ENCODE data around the gene THADA.

THADA gene

GRCh38 chr2:43430489-43430888 lies 165.3 kb downstream of the THADA start:
- DNase-seq = no peak

DNA sequence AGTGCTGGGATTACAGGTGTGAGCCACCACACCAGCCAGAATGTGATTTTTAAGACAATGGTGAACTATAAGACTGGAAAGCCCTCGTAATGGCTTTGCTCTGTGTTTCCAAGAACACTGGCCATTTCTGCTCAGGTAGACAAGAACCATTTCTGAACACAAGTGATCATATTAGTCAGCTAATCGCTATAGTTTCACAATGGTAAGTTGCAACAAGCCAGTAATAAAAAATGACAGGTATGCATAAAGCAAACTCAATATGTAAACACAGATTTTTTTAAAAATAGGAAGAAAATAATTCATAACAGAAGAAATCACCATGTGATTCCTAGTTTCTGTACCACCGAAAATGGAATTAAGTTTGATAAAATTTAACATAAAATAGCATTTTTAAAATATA lies 166.5 kb downstream of the THADA start:
- no peak for DNase-seq

DNA sequence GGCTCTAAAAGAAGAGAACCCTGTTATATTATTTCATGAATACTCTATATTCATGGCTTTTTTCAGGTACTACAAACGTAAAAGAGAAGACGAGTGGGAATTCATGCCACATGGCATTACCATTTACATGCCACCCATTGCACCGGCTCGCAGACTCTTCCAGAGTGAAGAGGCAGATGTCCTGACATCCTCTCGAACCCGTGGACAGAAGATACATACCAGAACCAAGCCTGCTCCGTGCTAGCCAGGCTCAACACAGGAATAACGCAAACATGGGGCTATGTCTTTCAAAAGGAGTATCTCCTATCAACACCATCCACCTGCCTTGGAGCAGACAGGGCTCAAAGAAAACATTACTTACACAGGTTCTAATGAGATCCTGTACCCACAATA lies 168.8 kb downstream of the THADA start:
- DNase-seq = no peak

DNA sequence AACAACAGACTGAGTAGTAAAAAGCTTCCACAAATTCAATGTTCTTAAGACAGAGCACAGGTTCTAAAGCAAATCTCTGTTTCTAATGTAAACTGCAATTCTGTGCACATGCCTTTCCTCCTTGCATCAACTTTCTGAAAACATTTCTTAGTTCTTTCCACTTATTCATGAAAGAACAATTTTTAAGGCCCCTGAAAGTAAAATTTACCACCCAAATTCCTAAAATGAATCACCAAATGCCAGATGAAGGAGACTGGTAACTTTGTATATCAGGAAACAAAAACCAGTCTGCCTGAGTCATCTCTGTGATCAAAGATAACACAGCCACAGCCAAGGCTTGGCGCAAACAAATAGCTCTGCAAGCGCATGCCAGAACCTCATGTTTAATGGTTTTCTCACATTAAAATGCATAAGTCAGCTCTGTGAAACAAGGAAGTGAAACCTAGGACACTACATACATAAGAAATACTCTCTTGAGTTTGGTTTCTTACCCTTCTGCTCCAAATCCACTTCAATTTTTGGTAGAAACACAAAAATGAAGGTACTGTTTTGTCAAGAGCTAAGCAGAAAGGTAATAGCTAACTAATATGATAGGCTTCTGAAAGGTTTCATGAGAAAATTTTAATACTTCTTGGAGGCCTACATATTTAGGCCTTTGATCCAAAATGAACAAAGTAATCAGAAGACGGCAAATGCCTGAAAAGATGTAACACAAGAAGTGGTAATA lies 169.4 kb downstream of the THADA start:
- peak; percentile 47 to 61 for DNase-seq

GRCh38 chr2:43425659-43426058 lies 170.2 kb downstream of the THADA start:
- DNase-seq = no peak

- no peak for DNase-seq
These were observed 171.3 kb downstream of the THADA start for GRCh38 chr2:43424262-43425207.

DNA sequence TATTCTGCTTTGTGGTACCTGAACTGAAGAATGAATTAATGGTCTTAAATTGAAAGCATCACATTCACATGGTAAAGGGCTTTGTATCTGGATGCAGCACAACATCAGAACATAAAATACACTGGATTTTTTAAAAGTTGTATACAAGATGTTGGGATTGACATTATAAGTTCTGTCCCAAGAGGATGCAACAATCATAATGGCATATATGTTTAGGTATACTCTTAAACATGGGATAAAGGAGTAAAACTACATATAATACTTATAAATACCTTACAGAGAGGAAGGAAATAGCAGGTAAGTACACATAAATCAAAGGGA lies 171.9 kb downstream of the THADA start:
- DNase-seq = no peak

DNA sequence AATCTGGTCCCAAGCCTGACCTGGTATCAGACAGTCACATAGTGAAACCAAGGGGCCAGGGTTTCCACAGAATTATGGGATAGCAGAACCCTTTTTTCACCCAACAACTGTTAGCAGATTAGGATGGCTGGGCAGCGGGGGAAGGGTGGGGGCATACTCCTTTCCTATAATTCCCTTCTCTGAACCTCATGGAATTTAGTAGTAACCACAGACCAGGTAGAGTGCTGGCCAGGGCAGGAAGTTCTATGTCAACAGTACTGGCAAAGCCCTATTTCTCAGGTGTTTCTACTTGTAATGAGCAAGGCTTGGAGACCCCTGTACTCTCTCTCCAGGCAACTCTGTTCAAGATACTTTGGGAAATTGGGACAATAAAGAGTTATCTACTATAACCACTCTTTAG lies 174.6 kb downstream of the THADA start:
- DNase-seq = no peak

- DNase-seq = no peak
These were observed 175.4 kb downstream of the THADA start for GRCh38 chr2:43420389-43420801.

GRCh38 chr2:43419876-43420275 lies 176.0 kb downstream of the THADA start:
- DNase-seq = no peak

- no peak for DNase-seq
These were observed 176.6 kb downstream of the THADA start for GRCh38 chr2:43419243-43419642.

DNA sequence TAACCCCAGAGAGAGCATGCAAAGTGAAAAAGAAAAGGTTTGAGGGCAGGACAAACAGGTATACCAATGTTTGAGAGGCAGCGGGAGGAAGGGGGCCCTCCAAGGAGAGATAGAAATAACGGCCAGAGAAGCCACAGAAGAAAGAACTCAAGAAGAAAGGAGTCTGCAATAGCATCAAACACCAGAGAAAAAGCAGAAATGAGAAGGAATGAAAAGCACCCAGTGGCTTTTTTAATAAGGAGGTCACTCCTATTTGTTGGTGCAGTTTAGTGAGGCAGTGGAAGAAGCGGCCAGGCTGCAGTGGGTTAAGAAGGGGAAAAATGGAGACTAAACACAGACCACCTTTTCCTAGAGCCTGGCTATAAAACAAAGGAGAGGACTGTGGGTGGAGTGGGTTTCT lies 177.2 kb downstream of the THADA start:
- DNase-seq = no peak

GRCh38 chr2:43417300-43417699 lies 178.5 kb downstream of the THADA start:
- DNase-seq = no peak

- DNase-seq = no peak
These were observed 180.2 kb downstream of the THADA start for GRCh38 chr2:43415592-43415991.

GRCh38 chr2:43414586-43415135 lies 181.2 kb downstream of the THADA start:
- DNase-seq = no peak

DNA sequence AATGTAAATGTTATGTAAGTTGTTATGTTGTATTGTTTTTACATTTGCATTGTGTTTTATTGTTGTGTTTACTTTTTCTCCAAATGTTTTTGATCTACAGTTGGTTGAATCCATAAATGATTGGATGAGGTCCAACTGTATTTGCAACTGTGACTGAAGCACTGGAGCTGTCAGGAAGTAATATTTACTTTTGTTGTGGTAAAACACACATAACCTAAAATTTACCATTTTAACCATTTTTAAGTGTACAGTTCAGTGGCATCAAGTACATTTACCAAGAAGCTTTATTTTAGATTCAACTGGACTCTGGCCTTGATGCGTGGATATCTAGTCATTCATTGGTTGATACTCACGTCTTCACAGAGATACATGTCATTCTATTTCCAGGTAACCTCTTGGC lies 181.8 kb downstream of the THADA start:
- no peak for DNase-seq

DNA sequence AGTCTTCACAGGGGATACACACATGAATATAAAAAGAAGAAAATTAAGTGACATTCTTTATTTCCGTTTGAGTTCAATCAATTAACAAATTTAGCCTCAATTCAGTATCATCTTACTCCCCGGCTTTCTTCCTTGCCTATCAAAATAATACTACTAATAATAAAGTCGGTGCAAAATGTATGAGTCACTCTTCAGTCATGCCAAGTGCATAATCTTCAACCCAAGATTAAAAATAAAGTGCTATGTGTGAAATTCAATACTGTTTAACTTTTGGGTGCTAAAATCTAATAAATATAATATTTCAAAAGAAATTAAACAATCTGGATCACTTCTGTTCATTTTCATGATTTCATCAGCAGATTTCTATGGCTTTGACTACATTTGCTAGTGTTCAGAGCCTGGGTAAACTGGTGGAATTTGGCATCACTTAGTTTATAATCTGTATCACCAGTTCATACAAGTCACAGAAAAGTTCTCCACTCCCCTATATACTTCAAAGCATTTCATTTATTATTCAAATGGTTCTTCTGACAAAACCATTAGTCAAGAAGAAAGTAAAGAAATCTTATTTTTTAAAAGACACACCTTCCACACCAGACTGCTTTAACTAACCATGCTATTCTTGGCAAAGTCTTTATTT lies 183.6 kb downstream of the THADA start:
- no peak for DNase-seq

GRCh38 chr2:43410055-43410604 lies 185.7 kb downstream of the THADA start:
- no peak for DNase-seq

GRCh38 chr2:43408407-43409160 lies 187.3 kb downstream of the THADA start:
- DNase-seq = no peak

- no peak for DNase-seq
These were observed 187.9 kb downstream of the THADA start for GRCh38 chr2:43407935-43408334.

- no peak for DNase-seq
These were observed 189.1 kb downstream of the THADA start for GRCh38 chr2:43406651-43407279.

- no peak for DNase-seq
These were observed 190.0 kb downstream of the THADA start for GRCh38 chr2:43405829-43406228.

Data from activated CD4-positive, alpha-beta T cell treated with anti-CD3 and anti-CD28 coated beads for 4 hours (primary cell).